IPS DF 6.9 (cell line): ENCODE measurements around the gene CHKB.

Experiments used
- DNase-seq: peaks from one replicate; pipeline ENCODE4 v3.0.0-alpha.2; 2013; ENCODE audit warnings: low read depth, low spot score
- H3K27ac ChIP-seq: one replicate; pipeline ENCODE4 v1.5.1; 2013; ENCODE audit warnings: low read length, control low read depth
- H3K27me3 ChIP-seq: 2 replicates; pipeline ENCODE4 v1.6.1; 2013; ENCODE audit warnings: mild to moderate bottlenecking, low read length; ENCODE audit not compliant: control insufficient read depth, insufficient read depth
- H3K36me3 ChIP-seq: 2 replicates; pipeline ENCODE4 v1.6.1; 2013; ENCODE audit warnings: low read length; ENCODE audit not compliant: control insufficient read depth, insufficient read depth
- H3K4me1 ChIP-seq: 2 replicates; pipeline ENCODE4 v1.6.1; 2013; ENCODE audit warnings: low read length; ENCODE audit not compliant: control insufficient read depth, insufficient read depth
- H3K4me3 ChIP-seq: 2 replicates; pipeline ENCODE4 v1.5.1; 2013; ENCODE audit warnings: mild to moderate bottlenecking, low read length
- H3K9me3 ChIP-seq: 2 replicates; pipeline ENCODE4 v1.6.1; 2013; ENCODE audit warnings: low read length, inconsistent platforms; ENCODE audit not compliant: control insufficient read depth, insufficient read depth
- WGBS: extraction: QIAGEN DNeasy Blood & Tissue Kit; methylation state at CpG from one replicate; pipeline ENCODE4 v1.1.7; 2013; ENCODE audit warnings: mixed read lengths, missing lambda C conversion rate; ENCODE audit not compliant: insufficient read length, insufficient coverage; 5-methylcytosine and 5-hydroxymethylcytosine counted together

The CHKB gene

DNA sequence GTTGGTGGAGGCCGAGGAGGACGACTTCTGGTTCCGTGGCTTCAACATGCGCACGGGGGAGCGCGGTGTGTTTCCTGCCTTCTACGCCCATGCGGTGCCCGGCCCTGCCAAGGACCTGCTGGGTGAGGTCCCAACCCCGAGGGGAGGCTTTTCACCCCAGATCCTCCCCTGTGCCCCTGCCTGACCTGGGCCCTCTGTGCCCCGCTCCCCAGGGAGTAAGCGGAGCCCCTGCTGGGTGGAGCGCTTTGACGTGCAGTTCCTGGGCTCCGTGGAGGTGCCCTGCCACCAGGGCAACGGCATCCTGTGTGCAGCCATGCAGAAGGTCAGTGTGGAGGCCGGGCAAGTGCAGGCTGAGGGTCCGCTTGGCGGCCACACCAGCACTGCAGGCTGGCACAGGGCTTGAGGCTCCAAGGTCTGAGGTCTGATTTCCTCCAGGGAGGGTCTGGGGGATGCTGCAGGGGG lies 23.0 kb upstream of the CHKB start:
- no peak overlapping the region for H3K27ac ChIP-seq
- H3K9me3 ChIP-seq = no peaks in the 10 kb centered on the region
- H3K4me3 ChIP-seq = no peak overlapping the region
- no CpG with 5 or more reads among the region's 20 CpGs for WGBS
- H3K36me3 ChIP-seq = no peaks in the 10 kb centered on the region
- DNase-seq = no peak
- H3K4me1 ChIP-seq = 0 out of 2 replicates have a peak, but pooled peaks cover 2% of the 10 kb centered on the region
- peaks cover 6% of the 10 kb centered on the region; the same call in 1 of the 2 replicates for H3K27me3 ChIP-seq

DNA sequence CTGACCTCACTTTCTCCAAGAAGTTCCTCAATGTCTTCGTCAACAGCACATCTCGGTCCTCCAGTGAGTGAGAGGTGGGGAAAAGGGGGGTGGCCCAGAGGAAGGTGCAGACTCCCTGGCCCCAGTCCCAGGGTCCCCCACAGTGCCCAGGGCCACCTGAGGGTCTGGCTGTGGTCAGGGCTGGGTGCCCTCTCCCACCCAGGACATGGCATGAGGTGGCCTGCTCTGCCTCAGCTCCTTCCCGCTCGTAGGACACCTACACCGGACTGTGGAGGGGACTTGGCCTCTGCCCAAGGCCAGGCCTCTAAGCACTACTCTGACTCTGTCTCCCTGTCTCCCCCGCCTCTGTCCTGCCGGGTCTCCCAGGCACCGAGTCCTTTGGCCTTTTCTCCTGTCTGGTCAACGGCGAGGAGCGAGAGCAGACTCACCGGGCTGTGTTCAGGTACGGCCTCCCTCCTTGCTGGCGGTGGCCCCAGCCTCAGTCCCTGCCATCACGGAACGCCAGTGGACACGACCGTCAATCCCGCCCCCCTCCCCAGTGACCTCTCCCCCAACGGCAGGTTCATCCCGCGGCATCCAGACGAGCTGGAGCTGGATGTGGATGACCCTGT lies 22.5 kb upstream of the CHKB start:
- H3K4me3 ChIP-seq = no peak overlapping the region
- peaks cover 6% of the 10 kb centered on the region; the same call in 1 of the 2 replicates for H3K27me3 ChIP-seq
- WGBS = no CpG with 5 or more reads among the region's 23 CpGs
- 0 out of 2 replicates have a peak, but pooled peaks cover 2% of the 10 kb centered on the region for H3K4me1 ChIP-seq
- H3K9me3 ChIP-seq = no peaks in the 10 kb centered on the region
- no peak overlapping the region for H3K27ac ChIP-seq
- H3K36me3 ChIP-seq = no peaks in the 10 kb centered on the region
- no peak for DNase-seq

DNA sequence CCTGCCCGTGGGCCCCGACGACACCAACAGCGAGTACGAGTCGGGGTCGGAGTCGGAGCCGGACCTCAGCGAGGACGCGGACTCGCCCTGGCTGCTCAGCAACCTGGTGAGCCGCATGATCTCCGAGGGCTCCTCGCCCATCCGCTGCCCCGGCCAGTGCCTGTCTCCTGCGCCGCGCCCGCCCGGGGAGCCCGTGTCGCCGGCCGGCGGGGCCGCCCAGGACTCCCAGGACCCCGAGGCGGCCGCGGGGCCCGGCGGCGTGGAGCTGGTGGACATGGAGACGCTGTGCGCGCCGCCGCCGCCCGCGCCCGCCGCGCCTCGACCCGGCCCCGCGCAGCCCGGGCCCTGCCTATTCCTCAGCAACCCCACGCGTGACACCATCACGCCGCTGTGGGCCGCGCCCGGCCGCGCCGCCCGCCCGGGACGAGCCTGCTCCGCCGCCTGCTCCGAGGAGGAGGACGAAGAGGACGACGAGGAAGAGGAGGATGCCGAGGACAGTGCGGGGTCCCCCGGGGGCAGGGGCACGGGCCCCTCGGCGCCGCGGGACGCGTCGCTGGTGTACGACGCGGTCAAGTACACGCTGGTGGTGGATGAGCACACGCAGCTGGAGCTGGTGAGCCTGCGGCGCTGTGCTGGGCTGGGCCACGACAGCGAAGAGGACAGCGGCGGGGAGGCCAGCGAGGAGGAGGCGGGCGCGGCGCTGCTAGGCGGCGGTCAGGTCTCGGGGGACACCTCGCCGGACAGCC lies 21.8 kb upstream of the CHKB start:
- Histone ChIP-seq H3K4me1 (0 out of 2 replicates have a peak, but pooled peaks cover 4% of the 10 kb centered on the region), H3K36me3 (no peaks in the 10 kb centered on the region), H3K27me3 (peaks cover 9% of the 10 kb centered on the region; the same call in 1 of the 2 replicates), H3K27ac (no peak overlapping the region), H3K4me3 (no peak overlapping the region), H3K9me3 (no peaks in the 10 kb centered on the region)
- WGBS = no CpG with 5 or more reads among the region's 103 CpGs
- DNase-seq = no peak

DNA sequence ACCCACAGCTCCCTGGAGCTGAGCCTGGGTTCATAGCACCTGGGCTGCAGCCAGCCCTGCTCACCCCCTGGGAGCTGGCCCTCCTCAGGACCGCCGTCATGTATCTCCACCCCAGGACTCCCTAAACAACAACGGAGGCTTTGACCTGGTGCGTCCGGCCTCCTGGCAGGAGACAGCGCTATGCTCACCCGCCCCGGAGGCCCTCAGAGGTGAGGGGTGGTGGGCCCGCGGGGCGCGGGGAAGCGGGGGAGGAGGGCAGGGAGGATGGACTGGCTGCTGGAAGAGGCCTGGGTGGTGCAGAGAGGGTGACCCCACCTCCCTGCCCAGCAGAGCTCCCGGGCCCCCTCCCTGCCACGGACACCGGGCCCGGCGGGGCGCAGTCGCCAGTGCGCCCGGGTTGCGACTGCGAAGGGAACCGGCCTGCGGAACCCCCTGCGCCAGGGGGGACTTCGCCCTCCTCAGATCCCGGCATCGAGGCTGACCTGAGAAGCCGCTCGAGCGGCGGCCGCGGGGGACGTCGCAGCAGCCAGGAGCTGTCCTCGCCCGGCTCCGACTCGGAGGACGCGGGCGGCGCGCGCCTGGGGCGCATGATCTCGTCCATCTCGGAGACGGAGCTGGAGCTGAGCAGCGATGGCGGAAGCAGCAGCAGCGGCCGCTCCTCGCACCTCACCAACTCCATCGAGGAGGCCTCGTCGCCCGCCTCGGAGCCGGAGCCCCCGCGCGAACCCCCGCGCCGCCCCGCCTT lies 21.0 kb upstream of the CHKB start:
- Histone ChIP-seq H3K4me3 (no peak overlapping the region), H3K9me3 (no peaks in the 10 kb centered on the region), H3K36me3 (no peaks in the 10 kb centered on the region), H3K27me3 (peaks cover 9% of the 10 kb centered on the region; the same call in 1 of the 2 replicates), H3K27ac (no peak overlapping the region), H3K4me1 (0 out of 2 replicates have a peak, but pooled peaks cover 4% of the 10 kb centered on the region)
- no peak for DNase-seq
- no CpG with 5 or more reads among the region's 70 CpGs for WGBS

DNA sequence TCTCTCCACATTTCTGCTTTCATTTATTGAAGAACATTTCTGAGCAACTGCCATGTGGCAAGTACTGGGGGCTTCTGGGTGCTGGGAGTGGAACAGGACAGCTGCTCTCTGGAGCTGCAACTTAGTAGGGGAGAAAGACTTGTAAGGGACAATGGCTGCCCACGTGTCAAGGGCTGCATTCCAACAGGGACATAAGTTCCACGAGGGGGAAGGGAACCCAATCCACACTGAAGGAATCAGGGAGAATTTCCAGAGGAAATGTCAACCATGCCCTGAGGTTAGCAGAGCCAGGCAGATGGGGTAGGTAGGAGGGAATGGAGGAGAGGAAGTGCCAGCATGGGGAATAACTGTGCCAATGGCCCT lies 19.7 kb upstream of the CHKB start:
- 0 out of 2 replicates have a peak, but pooled peaks cover 4% of the 10 kb centered on the region for H3K4me1 ChIP-seq
- no peak for DNase-seq
- no CpG with 5 or more reads among the region's 2 CpGs for WGBS
- no peak overlapping the region for H3K27ac ChIP-seq
- H3K4me3 ChIP-seq = no peak overlapping the region
- H3K27me3 ChIP-seq = peaks cover 9% of the 10 kb centered on the region; the same call in 1 of the 2 replicates
- no peaks in the 10 kb centered on the region for H3K36me3 ChIP-seq
- no peaks in the 10 kb centered on the region for H3K9me3 ChIP-seq

DNA sequence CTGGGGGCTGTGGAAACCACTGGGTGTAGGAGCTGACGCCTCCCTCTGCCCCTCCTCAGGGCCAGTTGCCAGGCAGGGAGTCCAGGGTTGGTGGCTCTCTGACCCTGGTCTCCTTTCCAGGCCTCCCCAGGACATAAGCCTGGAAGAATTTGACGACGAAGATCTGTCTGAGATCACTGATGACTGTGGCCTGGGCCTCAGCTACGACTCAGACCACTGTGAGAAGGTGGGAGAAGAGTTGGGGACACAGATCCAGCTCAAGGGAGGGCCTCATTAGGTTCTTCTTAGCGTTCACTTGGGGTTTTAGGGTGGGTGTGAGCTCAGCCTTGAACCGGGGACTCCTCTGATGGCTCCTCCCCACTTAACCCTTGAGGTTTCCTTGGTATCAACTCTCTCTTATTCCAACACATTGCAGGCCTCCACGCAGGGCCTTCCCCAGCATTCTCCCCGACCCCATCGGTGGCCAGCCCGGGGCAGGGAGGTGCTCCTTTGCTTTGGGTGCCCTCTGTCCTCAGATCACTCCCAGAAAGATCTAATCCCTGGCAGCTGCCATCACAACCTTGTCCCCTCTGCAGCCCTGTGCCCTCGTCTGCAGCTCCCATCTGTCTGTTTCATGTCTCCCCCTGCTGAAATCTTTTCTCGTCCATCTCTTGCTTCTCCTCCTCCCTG lies 19.2 kb upstream of the CHKB start:
- Histone ChIP-seq H3K9me3 (no peaks in the 10 kb centered on the region), H3K4me3 (no peak overlapping the region), H3K4me1 (0 out of 2 replicates have a peak, but pooled peaks cover 4% of the 10 kb centered on the region), H3K36me3 (no peaks in the 10 kb centered on the region), H3K27me3 (peaks cover 9% of the 10 kb centered on the region; the same call in 1 of the 2 replicates), H3K27ac (no peak overlapping the region)
- WGBS = no CpG with 5 or more reads among the region's 12 CpGs
- no peak for DNase-seq

DNA sequence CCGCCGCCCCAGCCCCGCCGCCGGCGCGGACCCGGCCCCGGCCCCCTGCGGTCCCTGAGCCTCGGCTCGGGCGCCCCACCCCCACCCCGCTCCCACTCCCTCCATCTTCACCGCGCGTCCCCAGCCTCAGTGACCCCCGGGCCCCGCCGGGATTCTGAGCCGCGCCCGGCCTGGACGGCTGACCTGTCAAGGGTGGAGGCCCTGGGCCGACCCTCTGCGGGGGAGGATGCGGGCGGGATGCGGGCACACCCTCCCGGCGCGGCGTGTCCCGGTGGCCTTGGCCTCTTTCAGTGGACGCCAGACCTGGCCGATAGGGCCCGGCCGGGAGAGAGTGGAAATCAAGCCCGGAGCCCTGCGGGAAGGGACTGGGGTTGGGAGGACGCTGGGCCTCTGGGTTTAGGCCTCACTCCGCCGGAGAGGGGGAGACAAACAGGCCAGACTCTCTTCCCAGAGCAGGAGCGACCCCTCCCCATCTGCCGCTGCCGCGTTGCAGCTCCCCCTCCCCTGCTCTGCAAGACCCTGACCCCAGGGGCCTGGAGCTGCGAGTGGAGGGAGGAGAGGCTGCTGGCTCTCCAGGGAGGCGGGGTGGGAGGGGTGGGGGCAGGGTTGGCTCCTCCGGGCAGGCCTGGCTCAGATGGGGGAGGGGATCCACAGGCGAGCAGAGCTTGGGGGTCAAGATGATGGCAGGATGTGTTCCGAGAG lies 18.5 kb upstream of the CHKB start:
- no peaks in the 10 kb centered on the region for H3K9me3 ChIP-seq
- no peak overlapping the region for H3K27ac ChIP-seq
- 0 out of 2 replicates have a peak, but pooled peaks cover 4% of the 10 kb centered on the region for H3K4me1 ChIP-seq
- no CpG with 5 or more reads among the region's 52 CpGs for WGBS
- peak overlapping the region; percentile 12; the same call in 1 of the 2 replicates for H3K4me3 ChIP-seq
- peaks cover 9% of the 10 kb centered on the region; the same call in 1 of the 2 replicates for H3K27me3 ChIP-seq
- H3K36me3 ChIP-seq = no peaks in the 10 kb centered on the region
- no peak for DNase-seq

DNA sequence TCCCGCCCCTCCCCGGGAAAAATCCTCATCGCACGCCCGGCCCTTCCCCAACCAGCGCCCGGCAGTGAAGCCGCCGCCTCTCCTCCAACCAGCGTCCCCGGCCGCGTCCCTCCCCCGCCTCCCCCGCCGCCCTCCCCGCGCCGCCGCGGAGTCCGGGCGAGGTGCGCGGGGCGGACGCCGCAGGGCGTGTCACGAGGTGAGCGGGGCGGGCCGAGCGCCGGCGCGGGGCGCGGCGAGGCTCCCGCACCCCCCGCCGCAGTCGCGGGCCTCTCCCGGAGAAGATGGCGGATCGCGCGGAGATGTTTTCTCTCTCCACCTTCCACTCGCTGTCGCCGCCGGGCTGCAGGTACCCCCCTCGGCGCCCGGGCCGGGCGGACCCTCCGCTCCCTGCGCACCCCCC lies 17.9 kb upstream of the CHKB start, which contains the start of gene MAPK8IP2:
MAPK8IP2 (plus strand) TSS at position 256 of the 400 bp plus-strand sequence; CDS start at position 282, 26 bp downstream.
- no peak for DNase-seq
- H3K4me1 ChIP-seq = 0 out of 2 replicates have a peak, but pooled peaks cover 4% of the 10 kb centered on the region
- H3K27ac ChIP-seq = no peak within 1 kb of the TSS
- H3K4me3 ChIP-seq = peak within 1 kb of the TSS; percentile 37
- H3K36me3 ChIP-seq = no peaks in the 10 kb centered on the region
- H3K27me3 ChIP-seq = peaks cover 9% of the 10 kb centered on the region; the same call in 1 of the 2 replicates
- H3K9me3 ChIP-seq = no peaks in the 10 kb centered on the region
- no CpG with 5 or more reads among the region's 61 CpGs for WGBS

DNA sequence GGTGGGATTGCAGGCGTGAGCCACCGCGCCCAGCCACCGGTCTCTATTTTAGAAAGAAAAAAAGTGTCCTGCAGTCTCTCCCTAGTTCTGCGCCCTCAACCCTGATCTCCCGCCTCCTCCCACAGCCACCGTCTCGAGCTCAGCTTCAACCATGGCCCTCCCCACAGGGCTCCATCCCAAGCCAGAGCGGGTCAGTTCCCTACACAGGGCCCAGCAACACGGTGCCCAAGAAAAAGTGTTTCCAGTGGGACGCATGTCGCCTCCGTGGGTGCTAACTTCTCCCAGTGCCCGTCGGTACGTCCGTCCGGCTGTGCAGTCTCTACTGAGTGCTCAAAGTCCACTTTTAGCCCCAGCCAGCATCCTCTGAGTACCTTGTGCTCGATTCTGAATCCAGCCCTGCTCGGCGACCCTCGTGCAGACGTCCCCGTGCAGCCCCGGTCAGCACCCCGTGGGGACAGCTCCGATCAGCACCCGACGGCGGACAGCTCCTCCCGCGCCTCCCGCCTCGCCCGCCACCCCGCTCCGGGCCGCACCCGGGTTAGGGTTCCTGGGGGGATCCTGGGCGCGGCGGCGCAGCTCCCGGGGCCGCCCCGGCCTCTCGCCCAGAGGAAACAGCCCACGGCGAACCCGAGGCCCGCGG lies 17.3 kb upstream of the CHKB start:
- Histone ChIP-seq H3K27me3 (peaks cover 9% of the 10 kb centered on the region; the same call in 1 of the 2 replicates), H3K4me1 (0 out of 2 replicates have a peak, but pooled peaks cover 4% of the 10 kb centered on the region), H3K9me3 (no peaks in the 10 kb centered on the region), H3K4me3 (peak overlapping the region; percentile 5; the same call in 1 of the 2 replicates), H3K27ac (no peak overlapping the region), H3K36me3 (no peaks in the 10 kb centered on the region)
- no peak for DNase-seq
- no CpG with 5 or more reads among the region's 52 CpGs for WGBS
